IPS-18c (cell line): ENCODE data around the gene PPP2R3A.

Source experiments
- H3K4me3 ChIP-seq: 2 replicates; pipeline ENCODE4 v1.7.0; 2013; ENCODE audit warnings: low read depth, mild to moderate bottlenecking, low read length, moderate library complexity; ENCODE audit not compliant: insufficient read depth
- H3K9me3 ChIP-seq: one replicate; pipeline ENCODE4 v1.6.1; 2013; ENCODE audit warnings: mild to moderate bottlenecking, low read length, moderate library complexity; ENCODE audit not compliant: control insufficient read depth, insufficient read depth

PPP2R3A gene

GRCh38 chr3:136192831-136193230 is 227.3 kb downstream of the PPP2R3A start:
- no peaks in the 10 kb centered on the region for H3K9me3 ChIP-seq
- peak overlapping the region; percentile 80; the same call in 1 of the 2 replicates for H3K4me3 ChIP-seq

DNA sequence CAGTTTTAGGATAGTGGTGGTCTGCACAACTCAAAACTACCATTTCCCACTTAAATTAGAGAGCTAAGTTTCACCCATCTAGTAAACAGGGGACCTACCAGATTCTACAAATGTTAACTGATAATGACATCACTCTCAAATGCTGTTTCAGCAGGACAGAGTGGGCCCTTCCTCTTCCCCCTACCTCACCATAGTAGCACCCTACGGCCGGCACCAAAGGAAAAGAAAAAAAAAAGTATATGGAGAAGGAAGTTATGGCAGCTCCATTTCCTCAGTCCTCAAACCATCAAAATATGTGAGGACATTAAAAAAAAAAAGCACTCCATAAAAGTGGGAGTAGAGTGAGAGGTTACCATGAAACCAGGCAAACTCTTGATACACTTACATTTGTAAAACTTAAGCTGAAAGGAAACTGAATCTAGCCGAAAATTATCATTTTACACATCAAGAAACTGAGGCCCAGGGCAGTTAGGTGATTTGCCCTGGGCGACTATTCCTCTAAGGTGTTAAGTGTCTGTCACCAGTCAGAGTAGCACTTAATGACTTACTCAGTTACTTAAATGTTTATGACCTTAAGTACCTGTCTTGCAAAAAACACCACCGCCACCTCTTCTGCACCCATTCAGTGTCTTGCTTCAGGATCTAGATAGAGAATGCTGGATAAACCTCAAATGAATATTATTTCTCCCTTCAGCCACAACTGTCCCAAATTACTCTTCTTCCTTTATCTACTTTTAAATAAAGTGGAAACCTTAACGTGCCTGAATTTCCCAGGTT is 227.9 kb downstream of the PPP2R3A start:
- peak overlapping the region; percentile 80 for H3K4me3 ChIP-seq
- no peaks in the 10 kb centered on the region for H3K9me3 ChIP-seq

GRCh38 chr3:136194409-136195257 is 229.1 kb downstream of the PPP2R3A start:
- no peaks in the 10 kb centered on the region for H3K9me3 ChIP-seq
- H3K4me3 ChIP-seq = peak overlapping the region; percentile 80

GRCh38 chr3:136195258-136196063 is 229.9 kb downstream of the PPP2R3A start:
- Histone ChIP-seq H3K9me3 (no peaks in the 10 kb centered on the region), H3K4me3 (peak overlapping the region; percentile 80)

GRCh38 chr3:136196064-136196400 is 230.5 kb downstream of the PPP2R3A start, which contains the start of gene MSL2:
Gene MSL2 (minus strand): TSS chr3:136196335. CDS start chr3:136195113, 1,222 bp downstream.
- no peaks in the 10 kb centered on the region for H3K9me3 ChIP-seq

DNA sequence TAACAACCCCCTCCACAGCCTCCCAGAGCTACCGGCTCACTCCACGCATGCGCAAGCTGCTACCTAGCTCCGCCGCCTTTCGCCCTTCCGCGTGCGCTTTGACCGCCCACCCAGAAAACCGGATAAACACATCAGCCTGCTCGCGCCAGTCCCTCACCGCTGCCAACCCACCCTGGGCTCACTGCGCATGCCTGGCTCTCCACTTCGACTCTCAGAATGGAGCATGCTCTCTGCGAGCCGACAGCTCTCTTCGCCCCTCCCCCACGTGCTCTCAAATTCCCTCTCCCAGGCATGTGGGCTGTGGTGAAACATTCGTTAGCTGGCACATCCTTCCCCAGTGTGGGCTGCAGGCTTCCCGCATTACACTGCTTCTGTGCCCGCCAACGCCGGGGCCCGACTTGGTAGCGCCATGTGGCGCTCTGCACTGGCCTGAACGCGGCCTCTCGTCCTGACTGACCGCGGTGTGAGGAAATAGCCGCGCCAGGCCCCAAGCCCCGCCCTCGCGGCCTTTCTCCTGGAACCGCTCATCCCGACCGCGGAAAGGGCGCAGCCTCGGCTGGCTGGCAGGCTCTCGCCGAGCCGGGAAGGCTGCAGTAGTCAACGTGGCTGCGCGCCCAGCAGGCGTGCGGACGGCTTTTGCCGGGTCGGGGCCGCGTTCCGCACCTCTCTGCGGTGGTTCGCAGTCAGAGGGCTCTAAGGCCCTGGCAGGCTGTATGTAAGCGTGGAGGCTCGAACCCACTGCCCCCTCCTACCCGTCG is 231.1 kb downstream of the PPP2R3A start:
- no peaks in the 10 kb centered on the region for H3K9me3 ChIP-seq
- peak overlapping the region; percentile 80 for H3K4me3 ChIP-seq

More at GRCh38 chr3:136196064-136196400, 230.5 kb downstream of the PPP2R3A start, which contains the start of gene MSL2:
- peak within 1 kb of the TSS; percentile 80 for H3K4me3 ChIP-seq

DNA sequence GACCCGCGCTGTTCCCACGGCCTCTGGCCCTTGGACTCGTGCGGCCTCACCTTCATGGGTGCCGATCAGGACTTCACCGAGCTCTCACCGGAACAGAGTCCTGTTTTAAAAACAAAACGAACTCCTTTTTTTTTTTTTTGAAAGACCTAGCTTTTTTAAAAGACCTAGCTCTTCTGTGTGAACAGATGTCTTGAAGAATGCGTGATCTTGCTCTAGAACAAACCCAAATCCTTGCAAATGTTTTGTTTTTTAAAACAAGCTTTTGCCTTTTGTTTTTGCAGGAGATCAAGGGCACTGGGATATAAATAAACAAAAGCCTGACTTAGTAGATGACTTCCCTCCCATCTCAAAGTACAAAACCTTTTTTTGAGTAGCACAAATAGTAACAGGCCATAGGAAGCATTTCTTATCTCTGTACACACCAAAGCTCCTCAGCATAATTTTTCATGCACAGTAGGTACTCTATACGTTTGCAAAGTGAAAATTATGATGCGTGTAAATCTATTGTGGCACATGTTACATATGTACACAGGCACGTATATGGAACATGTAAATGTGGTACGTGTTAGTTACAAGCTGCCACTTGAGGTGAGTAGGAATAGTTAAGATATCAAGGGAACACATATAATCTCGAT is 231.7 kb downstream of the PPP2R3A start:
- no peaks in the 10 kb centered on the region for H3K9me3 ChIP-seq
- H3K4me3 ChIP-seq = peak overlapping the region; percentile 80
